ENCODE data around the gene MYRF. TPM values are rescaled to one million over a fixed set of nuclear protein-coding genes. Genes with fewer than 3 reads are reported as not detected.
A peak's percentile ranks its signal among the peaks of the same experiment; 100 is the strongest.

The MYRF gene
- total RNA-seq, 3 donors from 2014 or later, result 0.08 to 1.1 (median 0.24) TPM

DNA sequence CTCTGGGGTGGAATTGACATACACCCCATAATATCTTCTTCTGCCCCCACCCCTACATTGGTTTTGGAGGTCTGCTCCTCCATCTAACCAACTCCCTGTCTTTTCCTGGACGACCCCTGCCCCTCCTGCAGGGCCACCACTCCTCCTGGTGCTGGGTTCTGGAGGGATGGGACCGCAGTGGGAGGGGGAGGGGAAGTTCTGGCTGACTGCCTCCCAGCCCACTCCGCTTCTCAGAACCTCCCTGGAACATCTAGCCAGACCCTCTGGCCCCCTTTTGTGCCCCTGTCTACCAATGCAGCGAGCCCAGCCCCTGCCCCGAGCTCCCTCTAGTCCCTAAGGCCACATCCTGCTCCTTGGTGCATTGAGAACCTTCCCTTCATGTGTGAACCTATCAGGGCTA, 1.2 kb downstream of the MYRF start:
- H3K9me3 Mint-ChIP-seq, result no peaks in the 10 kb centered on the region
- DNase-seq, result no peak
- H3K4me1 Mint-ChIP-seq (ENCODE audit: low read depth), result peaks cover 14% of the 10 kb centered on the region
- no peak for ATAC-seq
- H3K27me3 Mint-ChIP-seq (ENCODE audit: low read depth), result peaks cover 33% of the 10 kb centered on the region
- H3K36me3 Mint-ChIP-seq (ENCODE audit: insufficient read depth), result no peaks in the 10 kb centered on the region
- H3K4me3 Mint-ChIP-seq, result peak overlapping the region; percentile 19

DNA sequence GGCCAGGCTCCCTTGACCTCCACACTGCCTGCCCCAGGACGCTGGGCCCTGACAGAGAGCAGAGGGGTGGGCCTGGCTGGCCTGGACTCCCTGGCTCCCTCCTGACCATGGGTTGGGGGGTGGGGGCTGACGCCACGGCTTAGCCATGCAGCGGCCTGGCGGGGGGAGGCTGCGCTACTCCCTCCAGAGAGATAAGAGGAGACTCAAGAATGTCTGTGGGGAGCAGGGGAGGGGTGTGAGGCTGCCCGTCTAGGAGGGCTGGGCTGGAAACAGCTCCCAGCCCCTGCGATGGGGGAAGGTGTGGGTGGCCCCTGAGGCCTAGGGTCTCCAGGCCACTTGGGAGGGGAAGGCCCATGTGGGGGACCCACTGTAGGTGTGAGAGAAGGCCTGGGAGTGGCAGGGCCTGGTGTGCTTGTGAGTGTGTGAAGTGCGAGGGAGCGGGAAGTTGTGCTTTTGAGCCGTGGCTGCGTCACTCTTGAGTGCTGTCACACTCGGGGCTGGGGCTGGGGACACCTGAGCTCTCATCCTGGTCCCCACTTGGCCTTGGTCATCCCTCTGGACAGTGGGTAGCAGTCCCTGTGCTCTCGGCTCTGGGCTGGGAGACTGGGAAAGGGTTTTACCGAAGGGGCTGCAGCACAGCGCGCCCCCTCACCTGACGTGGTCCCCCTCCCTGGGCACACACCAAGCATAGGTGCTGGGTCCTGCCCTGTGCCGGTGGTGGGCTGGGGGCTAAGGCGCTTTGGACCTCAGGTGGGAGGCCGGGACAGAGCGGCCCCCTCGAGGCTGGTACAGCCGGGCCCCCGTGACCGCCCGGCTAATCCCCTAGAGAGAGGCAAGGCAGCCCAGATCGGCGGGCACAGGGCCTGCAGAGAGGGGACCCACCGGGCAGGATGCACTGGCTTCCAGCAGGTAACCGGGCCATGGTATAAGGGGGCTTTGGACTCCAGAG, 2.4 kb downstream of the MYRF start:
- DNase-seq (no peak), ATAC-seq (no peak)
- H3K9me3 Mint-ChIP-seq, result no peaks in the 10 kb centered on the region
- no peak overlapping the region for H3K4me3 Mint-ChIP-seq
- no peaks in the 10 kb centered on the region for H3K36me3 Mint-ChIP-seq (ENCODE audit: insufficient read depth)
- H3K4me1 Mint-ChIP-seq (ENCODE audit: low read depth), result peaks cover 14% of the 10 kb centered on the region
- H3K27me3 Mint-ChIP-seq (ENCODE audit: low read depth), result peaks cover 24% of the 10 kb centered on the region

DNA sequence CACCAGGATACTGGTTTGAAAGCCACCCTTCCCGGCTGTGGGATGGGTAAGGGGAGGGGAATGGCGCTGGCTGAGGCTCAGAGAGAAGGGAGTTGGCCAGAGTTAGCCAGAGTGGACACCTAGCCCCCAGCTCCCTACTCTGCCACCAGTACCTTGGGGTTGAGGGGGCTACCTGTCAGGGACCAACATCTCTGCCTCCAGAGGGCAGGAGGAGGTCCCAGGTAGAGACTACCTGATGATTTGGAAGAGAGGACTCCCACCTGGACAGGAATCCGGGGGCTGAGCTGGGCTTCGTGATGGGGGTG, 3.7 kb downstream of the MYRF start:
- peaks cover 14% of the 10 kb centered on the region for H3K4me1 Mint-ChIP-seq (ENCODE audit: low read depth)
- H3K27me3 Mint-ChIP-seq (ENCODE audit: low read depth), result peaks cover 20% of the 10 kb centered on the region
- H3K4me3 Mint-ChIP-seq, result no peak overlapping the region
- no peaks in the 10 kb centered on the region for H3K9me3 Mint-ChIP-seq
- H3K36me3 Mint-ChIP-seq (ENCODE audit: insufficient read depth), result no peaks in the 10 kb centered on the region
- no peak for DNase-seq
- ATAC-seq, result no peak

DNA sequence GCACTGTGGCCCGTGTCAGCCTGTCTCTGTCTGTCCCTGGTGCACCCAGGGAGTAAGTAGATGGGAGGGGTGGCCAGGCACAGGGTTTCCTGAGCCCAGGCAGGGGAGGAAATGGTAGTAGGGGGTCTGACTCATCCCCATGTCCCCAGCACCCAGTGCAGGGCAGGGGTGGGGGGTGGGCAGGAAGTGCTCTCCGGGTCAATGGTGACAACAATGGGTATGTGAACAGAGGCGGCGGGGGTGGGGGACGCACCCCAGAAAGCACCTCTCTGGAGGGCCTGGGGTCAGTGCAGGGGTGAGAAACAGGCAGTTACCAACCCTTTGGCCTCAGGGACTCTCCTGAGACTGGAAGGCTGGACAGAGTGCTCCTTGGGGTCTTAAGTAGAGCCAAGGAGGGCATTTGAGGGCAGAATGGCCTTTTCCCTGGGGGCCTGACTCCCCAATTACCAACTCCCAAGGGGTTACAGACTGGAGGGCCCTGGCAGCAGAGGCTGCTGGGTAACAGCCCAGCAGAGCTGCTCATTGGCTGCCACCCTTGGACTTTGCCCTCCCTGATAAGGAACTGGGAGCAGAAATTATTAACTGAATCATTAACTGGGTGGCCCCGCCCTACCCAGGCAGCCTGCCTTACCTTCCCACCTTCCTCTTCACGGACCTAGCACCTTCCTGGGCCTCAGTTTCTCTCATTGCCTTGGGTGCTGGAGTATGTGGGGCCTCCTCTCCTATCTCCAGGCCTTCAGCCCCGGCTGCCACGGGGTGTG, 4.2 kb downstream of the MYRF start:
- Mint-ChIP-seq H3K4me3 (no peak overlapping the region), H3K4me1 (ENCODE audit: low read depth) (peaks cover 14% of the 10 kb centered on the region), H3K9me3 (no peaks in the 10 kb centered on the region), H3K36me3 (ENCODE audit: insufficient read depth) (no peaks in the 10 kb centered on the region), H3K27me3 (ENCODE audit: low read depth) (peaks cover 16% of the 10 kb centered on the region)
- ATAC-seq, result peak in 1 of 2 donors; percentile 49
- peak; percentile 21 for DNase-seq

DNA sequence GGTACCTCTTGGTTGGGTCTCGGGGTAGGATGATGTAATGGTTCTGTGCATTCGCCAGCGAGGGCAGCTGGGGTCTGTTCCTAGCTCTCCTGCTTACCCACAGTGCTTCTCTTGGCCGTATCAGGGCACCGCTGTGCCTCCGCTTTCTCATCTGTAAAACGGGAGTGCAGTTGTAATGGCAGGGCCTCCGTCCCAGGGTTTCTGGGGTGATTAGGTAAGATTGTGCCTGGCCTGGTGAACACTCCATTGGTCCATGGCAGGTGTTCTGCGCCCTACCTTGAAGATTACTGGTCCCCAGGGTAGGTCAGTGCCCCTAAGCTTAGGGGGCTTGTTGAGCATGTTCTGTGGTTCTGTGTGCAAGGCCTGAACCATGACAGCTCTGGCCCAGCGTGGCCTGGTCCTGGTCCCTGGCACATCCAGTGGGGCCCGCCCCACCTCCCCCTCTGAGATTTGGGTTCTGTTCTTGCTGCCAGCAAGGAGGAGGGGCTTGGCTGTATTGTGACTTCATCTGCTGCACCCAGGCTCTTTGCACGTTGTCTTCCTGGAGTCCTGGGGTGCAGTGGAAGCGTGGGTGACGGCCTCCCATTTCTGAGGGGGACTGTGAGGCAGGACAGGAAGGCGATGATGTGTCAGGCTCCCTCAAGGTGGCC, 4.9 kb downstream of the MYRF start:
- peaks cover 16% of the 10 kb centered on the region for H3K27me3 Mint-ChIP-seq (ENCODE audit: low read depth)
- no peaks in the 10 kb centered on the region for H3K9me3 Mint-ChIP-seq
- no peak overlapping the region for H3K4me3 Mint-ChIP-seq
- H3K4me1 Mint-ChIP-seq (ENCODE audit: low read depth), result peaks cover 12% of the 10 kb centered on the region
- ATAC-seq (no peak), DNase-seq (no peak)
- H3K36me3 Mint-ChIP-seq (ENCODE audit: insufficient read depth), result no peaks in the 10 kb centered on the region

DNA sequence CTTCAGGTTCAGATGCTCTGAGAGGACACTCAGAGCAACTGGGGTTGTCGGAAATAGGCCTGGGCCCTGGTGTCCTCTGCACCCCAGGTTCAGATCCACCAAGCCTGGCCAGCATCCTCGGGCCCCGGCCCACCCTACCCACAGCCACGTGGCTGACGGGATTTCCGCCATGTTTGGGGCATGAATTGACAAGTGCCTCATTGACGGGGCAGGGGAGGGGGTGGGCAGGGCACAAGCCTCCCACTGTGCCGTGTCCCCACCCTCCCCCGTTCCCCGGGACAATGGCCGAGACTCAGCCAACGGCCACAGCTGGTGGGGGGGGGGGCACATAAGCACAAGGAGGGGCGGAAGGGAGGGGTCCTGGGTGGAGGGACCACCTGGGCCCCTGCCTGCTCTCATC, 8.5 kb downstream of the MYRF start:
- H3K4me3 Mint-ChIP-seq, result no peak overlapping the region
- DNase-seq (no peak), ATAC-seq (no peak)
- peaks cover 7% of the 10 kb centered on the region for H3K27me3 Mint-ChIP-seq (ENCODE audit: low read depth)
- no peaks in the 10 kb centered on the region for H3K9me3 Mint-ChIP-seq
- peaks cover 5% of the 10 kb centered on the region for H3K4me1 Mint-ChIP-seq (ENCODE audit: low read depth)
- no peaks in the 10 kb centered on the region for H3K36me3 Mint-ChIP-seq (ENCODE audit: insufficient read depth)

DNA sequence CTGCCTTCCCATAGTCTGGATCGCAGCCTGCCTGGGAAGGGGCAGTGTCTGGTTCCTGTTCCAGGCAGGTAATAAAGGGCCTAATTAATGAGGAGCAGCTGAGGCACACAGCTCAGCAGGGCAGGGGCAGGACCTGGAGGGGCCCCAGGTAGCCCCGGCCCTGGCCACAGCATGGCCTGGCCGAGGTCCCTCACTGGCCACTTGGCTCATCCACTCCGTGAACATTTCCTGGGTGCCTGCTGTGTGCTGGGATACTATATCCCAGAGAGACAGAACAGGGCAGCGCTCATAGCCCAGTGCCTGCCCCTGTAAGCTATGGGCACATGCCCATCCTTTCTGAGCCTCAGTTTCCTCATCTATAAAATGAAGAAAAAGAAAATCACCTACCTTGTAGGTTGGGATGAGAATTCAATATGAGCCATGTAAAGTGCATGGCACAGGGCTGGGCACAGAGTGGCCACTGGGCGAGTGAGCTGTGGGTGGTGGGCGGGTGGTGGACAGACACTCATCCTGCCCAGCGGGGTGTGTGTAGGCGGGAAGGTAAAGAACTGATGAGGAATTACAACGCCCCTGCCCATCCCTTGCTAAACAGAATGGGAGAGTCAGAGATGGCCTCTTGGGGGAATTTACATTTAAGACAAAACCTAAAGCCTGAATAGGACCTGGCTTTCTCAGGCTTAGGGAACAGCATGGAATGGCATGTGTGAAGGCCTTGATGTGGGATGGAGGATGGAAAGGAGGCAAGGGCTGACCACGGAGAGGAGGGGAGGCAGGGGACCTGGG, 9.2 kb downstream of the MYRF start:
- H3K4me1 Mint-ChIP-seq (ENCODE audit: low read depth), result no peaks in the 10 kb centered on the region
- H3K27me3 Mint-ChIP-seq (ENCODE audit: low read depth), result peaks cover 7% of the 10 kb centered on the region

DNA sequence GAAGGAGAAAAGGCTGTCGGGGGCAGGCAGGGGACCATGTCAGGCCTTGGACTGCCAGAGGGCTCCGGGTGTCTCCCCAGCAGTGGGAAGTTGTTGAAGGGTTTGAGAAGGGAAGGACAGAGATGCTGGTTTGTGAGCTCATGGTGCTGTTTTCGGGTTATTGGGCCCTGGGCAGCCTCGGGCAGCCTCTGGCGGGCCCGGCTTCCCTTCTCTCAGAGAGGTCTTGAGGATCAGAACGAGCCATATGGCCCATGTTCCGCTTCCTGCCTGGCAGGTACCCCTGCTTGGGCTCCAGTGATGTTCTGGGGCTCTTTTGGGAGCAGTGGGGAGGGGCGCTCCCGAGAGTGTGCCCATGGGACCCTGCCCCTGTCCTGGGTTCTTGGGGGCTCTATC, 9.8 kb downstream of the MYRF start:
- no peaks in the 10 kb centered on the region for H3K4me1 Mint-ChIP-seq (ENCODE audit: low read depth)
- H3K36me3 Mint-ChIP-seq (ENCODE audit: insufficient read depth), result no peaks in the 10 kb centered on the region
- no peak for ATAC-seq
- H3K27me3 Mint-ChIP-seq (ENCODE audit: low read depth), result peaks cover 7% of the 10 kb centered on the region
- no peaks in the 10 kb centered on the region for H3K9me3 Mint-ChIP-seq
- no peak for DNase-seq
- no peak overlapping the region for H3K4me3 Mint-ChIP-seq

More for the DNA sequence above, 9.2 kb downstream of the MYRF start:
- no peak for ATAC-seq
- H3K9me3 Mint-ChIP-seq, result no peaks in the 10 kb centered on the region
- H3K36me3 Mint-ChIP-seq (ENCODE audit: insufficient read depth), result no peaks in the 10 kb centered on the region
- DNase-seq, result no peak
- H3K4me3 Mint-ChIP-seq, result no peak overlapping the region

DNA sequence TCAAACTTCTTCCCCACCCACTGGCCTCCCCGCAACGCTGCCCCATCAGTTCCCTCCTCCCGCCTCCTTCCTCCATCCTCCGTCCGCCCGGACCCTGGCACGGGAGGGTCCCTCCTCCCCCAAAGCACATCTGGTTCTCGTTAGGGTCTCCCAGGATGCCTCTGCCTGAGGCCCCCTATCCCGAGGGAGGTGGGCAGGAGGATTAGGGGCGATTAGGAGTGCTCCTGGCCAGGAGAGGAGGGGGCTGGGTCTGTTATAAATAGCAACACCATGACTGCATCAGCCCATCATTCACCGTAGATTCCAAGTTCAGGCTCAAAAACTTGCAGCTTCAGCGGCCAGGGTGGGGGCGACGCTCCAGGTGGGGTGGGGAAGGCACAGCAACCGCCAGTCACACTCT, 10.4 kb downstream of the MYRF start:
- ATAC-seq (no peak), DNase-seq (no peak)
- Mint-ChIP-seq H3K4me3 (no peak overlapping the region), H3K4me1 (ENCODE audit: low read depth) (no peaks in the 10 kb centered on the region), H3K9me3 (no peaks in the 10 kb centered on the region), H3K36me3 (ENCODE audit: insufficient read depth) (no peaks in the 10 kb centered on the region), H3K27me3 (ENCODE audit: low read depth) (peaks cover 7% of the 10 kb centered on the region)

DNA sequence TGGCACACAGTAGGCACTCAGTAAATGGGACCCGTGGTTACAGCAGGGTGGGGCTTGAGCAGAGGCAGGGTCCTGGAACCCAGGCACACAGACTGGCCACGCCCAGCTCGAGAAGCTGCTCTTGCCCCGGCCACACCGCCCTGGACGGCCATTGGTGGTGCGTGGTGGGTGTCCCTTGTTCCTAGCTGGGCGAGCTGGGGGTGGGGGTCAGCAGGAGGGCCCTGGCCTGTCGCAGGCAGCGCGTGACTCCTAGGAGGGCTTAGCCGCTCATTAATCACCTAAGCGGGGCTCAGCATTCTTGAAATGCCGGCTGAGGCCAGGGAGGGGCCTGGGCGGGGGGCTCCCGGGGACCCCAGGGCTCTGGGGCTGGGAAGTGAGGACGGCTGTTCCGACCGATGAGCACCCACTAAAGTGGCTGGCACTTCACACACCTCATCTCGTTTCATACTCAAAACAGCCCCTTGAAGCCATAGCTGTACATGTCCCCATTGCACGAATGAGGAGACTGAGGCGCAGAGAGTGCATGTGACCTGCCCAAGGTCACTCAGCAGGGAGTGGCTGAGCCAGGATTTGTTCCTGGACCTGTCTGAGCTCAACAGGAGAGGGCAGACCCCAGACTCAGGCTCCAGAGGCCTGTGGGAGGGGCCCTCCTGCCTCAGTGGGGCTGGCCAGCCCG, 11.6 kb downstream of the MYRF start:
- ATAC-seq, result no peak
- Mint-ChIP-seq H3K4me1 (ENCODE audit: low read depth) (no peaks in the 10 kb centered on the region), H3K4me3 (no peak overlapping the region), H3K36me3 (ENCODE audit: insufficient read depth) (no peaks in the 10 kb centered on the region), H3K9me3 (no peaks in the 10 kb centered on the region), H3K27me3 (ENCODE audit: low read depth) (peaks cover 7% of the 10 kb centered on the region)
- DNase-seq, result no peak

DNA sequence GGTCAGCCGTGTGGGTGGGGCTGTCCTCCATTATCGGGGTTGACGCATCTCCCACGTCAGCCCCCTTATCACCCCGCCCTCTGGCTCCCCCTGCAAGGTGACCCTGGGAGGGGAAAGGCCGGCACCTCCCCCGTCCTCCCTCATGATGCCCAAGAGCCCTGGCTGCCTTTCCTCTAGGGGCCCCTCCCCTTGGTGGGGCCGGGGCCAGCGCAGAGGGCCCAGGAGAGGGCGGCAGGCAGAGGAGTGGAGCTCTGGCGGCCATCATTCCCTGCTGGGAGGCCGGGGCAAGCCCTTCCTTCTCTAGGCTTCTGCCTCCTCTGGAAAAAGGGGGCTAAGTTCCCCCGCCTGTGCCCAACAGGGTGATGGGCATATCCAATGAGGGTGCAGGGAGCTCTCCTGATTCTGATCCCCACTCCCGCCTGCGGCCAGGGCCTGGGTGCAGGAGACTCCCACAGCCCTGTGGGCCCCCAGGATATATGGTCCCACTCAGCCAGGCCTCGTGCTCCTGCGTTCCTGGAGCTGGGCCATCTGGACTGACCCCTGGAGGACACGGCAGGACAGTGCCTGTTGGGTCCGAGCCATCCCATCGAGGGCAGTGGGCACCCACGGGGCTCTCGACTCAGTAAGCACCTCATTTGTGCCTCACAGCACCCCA, 12.3 kb downstream of the MYRF start:
- no peaks in the 10 kb centered on the region for H3K4me1 Mint-ChIP-seq (ENCODE audit: low read depth)

DNA sequence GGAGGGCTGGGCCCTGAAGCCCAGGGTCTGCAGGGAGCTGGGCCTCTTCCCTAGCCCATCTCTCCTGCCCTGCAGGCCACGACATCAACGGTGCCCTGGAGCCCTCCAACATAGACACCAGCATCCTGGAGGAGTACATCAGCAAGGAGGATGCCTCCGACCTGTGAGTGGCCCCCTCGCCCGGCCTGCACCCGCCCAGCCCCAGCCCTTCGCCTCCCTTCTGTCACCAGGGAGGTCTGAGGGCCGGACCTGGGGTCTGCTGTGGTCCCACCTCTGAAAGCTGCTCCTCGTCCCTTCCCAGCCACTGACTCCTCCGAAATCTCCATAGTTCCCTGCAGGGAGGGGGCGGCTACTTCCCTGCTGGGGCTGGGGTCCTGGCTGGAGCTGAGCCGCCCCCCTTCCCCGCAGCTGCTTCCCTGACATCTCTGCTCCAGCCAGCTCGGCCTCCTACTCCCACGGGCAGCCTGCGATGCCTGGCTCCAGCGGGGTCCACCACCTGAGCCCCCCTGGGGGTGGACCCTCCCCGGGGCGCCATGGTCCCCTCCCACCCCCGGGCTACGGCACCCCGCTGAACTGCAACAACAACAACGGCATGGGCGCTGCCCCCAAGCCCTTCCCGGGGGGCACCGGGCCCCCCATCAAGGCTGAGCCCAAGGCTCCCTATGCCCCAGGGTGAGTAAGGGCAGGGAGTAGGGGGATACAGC, 13.3 kb downstream of the MYRF start:
- DNase-seq (no peak), ATAC-seq (no peak)
- Mint-ChIP-seq H3K9me3 (no peaks in the 10 kb centered on the region), H3K4me1 (ENCODE audit: low read depth) (no peaks in the 10 kb centered on the region), H3K36me3 (ENCODE audit: insufficient read depth) (no peaks in the 10 kb centered on the region), H3K27me3 (ENCODE audit: low read depth) (peaks cover 7% of the 10 kb centered on the region), H3K4me3 (no peak overlapping the region)

More for the DNA sequence above, 12.3 kb downstream of the MYRF start:
- Mint-ChIP-seq H3K9me3 (no peaks in the 10 kb centered on the region), H3K27me3 (ENCODE audit: low read depth) (peaks cover 7% of the 10 kb centered on the region), H3K36me3 (ENCODE audit: insufficient read depth) (no peaks in the 10 kb centered on the region), H3K4me3 (no peak overlapping the region)
- ATAC-seq (no peak), DNase-seq (no peak)

DNA sequence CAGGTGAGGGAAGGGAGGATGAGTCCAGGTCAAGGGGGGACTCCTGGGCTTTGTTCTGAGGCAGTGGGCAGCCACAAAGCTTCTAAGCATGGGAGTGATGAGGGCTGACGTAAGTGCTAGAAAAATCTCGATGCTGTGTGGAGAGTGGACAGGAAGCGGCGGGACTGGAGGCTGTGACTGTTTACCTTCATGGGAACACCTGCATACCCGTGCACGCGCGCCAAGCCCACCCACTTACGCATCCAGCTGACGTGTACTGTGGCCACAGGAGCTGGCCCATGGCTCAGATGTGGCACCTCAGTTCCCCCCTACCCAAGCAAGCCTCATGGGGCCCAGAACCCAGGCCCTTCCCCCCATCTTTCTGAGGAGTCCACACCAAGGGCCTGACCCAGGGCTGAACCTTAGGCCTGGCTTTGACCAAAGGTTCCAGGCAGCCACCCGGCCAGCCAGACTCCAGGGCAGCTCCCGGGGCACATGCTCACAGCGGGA, 14.0 kb downstream of the MYRF start:
- Mint-ChIP-seq H3K36me3 (ENCODE audit: insufficient read depth) (no peaks in the 10 kb centered on the region), H3K4me3 (no peak overlapping the region), H3K9me3 (no peaks in the 10 kb centered on the region), H3K27me3 (ENCODE audit: low read depth) (peaks cover 7% of the 10 kb centered on the region), H3K4me1 (ENCODE audit: low read depth) (no peaks in the 10 kb centered on the region)
- DNase-seq (no peak), ATAC-seq (no peak)

Measured in activated T-cell treated with anti-CD3 and anti-CD28 coated beads, Interleukin-2, amount 50 U/mL, for 4 hours (primary cell).